Uterus (tissue), 2 donors: ENCODE data around the gene BEND7.

ENCODE experiments used
- CTCF ChIP-seq, 4 experiments: fragments of 200-600 bp in 2 of 4; fragments of 450-650 bp in 2 of 4; sonication (generic) in 2 of 4; IDR thresholded peaks; one replicate each; pipeline ENCODE4 v1.5.1; 2016 to 2019; ENCODE audit warnings: antibody characterized with exemption in 4 of 4, mild to moderate bottlenecking in 2 of 4, moderate library complexity in 1 of 4
- POLR2A ChIP-seq, 2 donors: fragments of 450-650 bp; IDR thresholded peaks; one replicate each; pipeline ENCODE4 v1.6.1; 2016; ENCODE audit warnings: antibody characterized with exemption in 2 of 2, mild to moderate bottlenecking in 1 of 2, moderate library complexity in 1 of 2

- TF ChIP-seq CTCF (IDR thresholded peaks at IDR 0.05) = no peak
- no peak for TF ChIP-seq POLR2A (IDR thresholded peaks at IDR 0.05)
These were observed 129.1 kb downstream of the BEND7 start for GRCh38 chr10:13399752-13400151.
